Limb (tissue), 2 donors: Measurements from ENCODE around the gene TRMT11.

Source experiments
- DNase-seq, 2 donors: peaks; one replicate each; pipeline ENCODE4 v3.0.0-alpha.2; 2016; ENCODE audit errors: extremely low spot score in 2 of 2

TRMT11 gene

DNA sequence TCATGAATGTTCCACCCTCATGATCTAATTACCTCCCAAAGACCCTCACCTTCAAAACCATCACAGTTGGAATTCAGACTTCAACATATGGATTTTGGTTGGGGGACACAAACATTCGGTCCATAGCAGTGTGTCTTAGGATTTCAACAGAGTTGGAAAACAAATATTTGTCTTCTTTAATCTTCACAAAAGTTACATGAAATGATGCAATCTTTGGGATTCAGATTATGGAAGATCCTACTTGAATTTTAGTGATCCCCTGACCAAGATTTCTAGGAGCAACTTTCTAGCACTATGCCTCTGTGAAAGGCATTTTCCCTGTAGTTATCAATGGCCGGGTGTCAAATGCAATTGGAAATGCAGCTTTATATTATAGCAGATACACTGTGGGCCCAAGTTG is 86.5 kb downstream of the TRMT11 start:
- DNase-seq = no peak

GRCh38 chr6:126075335-126076071 is 89.2 kb downstream of the TRMT11 start:
- no peak for DNase-seq

DNA sequence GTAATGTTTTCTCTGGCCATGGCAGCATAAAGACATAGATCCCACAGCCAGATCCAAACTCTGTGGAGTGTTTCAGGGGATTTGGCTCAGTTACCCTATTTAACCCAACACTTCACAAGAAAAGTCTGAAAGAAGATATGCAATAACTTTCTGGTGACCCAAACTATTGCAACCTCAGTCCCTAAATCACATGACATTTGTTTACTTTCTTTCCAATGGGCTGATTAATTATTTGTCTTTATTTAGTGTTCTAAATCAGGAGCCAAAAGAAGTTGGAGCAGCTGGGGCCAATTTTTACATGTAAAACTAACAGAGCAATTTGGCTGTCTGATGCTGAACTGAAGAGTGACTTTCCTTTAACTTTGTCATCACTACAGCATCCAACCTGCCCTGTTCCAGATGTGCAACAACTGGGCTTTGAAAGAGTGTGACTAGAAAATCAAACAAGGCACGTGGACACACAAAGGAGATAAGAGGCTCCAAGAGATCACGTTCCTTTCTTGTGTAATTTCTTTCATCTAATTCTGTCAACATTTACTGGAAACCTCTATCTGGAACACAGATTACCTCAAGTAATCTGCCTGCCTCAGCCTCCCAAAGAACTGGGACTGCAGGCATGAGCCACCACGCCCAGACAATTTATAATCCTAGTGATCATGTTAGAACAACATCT is 90.8 kb downstream of the TRMT11 start:
- DNase-seq = no peak

DNA sequence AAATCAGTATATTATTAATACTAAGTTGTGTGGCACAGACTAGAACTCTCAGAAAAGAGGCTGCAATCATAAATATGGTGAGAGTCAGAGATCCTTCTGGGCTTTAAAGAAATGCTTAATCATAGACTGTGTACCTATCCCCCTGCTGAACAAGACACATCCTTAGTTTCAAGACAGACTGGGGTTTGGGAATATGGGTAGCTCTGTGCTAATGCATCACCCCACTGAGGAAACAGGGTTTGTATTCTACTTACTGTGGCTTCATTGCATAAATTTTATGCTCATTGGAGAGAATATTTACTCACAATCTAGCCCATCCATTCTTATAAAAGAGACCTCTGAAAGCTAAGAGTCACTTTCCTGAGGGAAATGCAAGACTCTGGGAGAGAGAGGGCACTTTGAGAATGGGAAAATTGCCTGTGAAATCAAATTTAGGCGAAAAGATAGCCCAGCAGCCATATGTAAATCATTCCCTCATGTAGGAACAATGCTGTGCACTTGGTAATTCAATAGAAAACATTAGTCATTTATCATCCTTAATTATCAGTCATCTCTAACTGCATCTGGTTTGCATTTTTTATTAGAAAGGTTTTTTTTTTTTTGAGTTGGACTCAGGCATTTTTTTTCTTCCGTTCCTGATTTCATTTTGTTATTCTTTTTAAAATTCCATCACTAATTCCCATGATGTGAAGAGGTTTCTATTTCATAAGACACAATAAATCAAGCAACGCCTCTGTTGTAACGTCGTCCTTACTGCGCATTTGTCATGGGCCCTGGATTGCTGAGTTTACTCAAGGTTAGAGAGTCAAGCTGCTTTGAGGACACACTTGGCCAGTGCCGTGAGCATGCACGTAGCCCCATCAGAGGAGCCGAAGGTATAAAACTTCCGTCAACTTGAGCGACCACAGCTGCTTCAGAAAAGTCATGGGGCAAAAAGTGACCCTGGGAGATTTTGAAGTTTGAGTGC is 91.8 kb downstream of the TRMT11 start:
- DNase-seq = no peak

DNA sequence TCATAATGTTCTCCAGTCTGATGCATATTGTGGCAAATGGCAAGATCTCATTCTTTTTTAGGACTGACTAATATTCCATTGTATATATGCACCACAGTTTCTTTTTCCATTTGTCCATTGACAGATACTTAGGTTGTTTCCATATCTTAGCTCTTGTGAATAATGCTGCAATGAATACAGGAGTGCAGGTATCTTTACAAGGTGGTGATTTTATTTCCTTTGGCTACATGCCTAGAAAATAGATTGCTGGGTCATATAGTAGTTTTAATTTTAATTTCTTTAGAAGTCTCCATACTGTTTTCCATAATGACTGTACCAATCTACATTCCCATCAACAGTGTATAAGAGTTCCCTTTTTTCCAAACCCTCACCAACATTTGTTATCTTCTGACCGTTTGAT is 97.5 kb downstream of the TRMT11 start:
- DNase-seq = no peak

GRCh38 chr6:126086560-126086959 is 100.2 kb downstream of the TRMT11 start:
- no peak for DNase-seq
